Activated CD4-positive, alpha-beta T cell treated with anti-CD3 and anti-CD28 coated beads, Interleukin-2, Interleukin-4, amounts not matched to agents 100 ng/mL and 50 ng/mL, durations not matched to agents 16 hours and 8 hours (primary cell): ENCODE results near the gene LPAR3.
"Not testable (repeated sequence)": the region's sequence is repeated elsewhere in the genome, so short reads cannot be mapped to it uniquely, and the experiment has no call there.

Experiments used
- DNase-seq: peaks from one replicate; pipeline ENCODE4 v3.0.0-alpha.2; 2020; ENCODE audit warnings: low spot score

LPAR3 gene, protein sequence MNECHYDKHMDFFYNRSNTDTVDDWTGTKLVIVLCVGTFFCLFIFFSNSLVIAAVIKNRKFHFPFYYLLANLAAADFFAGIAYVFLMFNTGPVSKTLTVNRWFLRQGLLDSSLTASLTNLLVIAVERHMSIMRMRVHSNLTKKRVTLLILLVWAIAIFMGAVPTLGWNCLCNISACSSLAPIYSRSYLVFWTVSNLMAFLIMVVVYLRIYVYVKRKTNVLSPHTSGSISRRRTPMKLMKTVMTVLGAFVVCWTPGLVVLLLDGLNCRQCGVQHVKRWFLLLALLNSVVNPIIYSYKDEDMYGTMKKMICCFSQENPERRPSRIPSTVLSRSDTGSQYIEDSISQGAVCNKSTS

DNA sequence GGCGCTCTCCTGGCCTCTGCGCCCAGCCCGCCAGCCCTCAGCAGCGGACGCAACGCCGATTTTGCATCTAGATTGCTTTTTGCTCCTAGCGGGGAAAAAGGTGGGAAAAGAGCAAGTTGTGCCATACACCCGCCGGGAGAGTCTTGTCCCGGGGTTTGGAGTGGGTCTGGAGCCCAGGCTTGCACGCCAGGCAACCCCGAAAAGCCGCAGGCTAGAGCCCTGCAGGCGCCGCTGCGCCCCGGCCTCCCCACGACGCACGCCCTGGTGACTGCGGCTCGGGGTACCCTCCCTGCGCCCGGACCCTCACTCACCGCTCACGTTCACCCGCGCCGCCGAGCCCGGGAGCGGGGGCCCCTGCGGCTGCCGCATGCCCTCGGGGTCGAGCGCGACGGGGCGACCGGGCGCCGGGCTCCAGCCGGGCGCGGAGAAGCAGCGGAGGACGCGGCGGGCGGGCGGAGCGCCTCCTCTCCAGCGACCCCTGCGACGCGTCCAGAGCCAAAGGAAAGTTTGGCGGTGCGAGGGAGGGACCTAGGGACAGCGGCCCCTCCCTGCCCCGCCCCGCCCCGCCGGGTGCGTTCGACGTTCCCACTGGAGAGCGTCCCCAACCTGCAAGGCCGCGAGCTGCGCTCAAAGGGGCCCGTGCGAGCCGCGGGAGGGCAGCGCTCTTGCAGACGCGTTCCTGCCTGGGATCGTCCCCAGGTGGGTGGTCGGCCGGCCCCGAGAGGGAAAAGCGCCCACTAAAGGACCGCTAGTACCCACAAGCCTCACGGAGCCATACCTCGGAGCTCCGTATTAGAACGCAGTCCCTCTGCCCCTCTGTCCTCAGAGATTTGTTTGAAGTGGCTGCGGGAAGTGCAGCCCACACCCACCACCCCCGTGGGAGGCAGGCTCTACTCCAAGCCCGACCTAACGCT is at the start of gene LPAR3:
Gene LPAR3, minus strand, starts transcription at position 502 of the 914 bp plus-strand sequence. CDS start 27,086 bp downstream, outside the sequence.
- DNase-seq, result peak; percentile 14

DNA sequence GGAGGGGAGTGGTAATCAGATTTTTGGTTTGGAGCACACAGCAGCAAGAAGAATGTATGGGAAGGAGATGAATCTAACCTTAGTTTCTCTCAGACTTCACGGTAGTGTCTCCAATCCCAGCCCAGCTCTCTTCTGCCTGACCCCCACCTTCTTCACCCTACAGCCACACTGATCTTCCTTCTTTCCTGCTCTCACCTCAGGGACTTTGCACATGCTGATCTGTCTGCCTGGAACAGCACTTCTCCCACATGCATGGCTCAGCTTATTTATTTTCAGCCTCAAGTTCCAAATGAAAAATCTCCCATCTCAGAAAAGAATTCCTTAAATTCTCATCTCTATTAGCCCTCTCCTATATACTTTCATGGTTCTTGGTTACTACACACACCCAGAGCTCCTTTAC is 48.8 kb upstream of the LPAR3 start:
- DNase-seq, result no peak

DNA sequence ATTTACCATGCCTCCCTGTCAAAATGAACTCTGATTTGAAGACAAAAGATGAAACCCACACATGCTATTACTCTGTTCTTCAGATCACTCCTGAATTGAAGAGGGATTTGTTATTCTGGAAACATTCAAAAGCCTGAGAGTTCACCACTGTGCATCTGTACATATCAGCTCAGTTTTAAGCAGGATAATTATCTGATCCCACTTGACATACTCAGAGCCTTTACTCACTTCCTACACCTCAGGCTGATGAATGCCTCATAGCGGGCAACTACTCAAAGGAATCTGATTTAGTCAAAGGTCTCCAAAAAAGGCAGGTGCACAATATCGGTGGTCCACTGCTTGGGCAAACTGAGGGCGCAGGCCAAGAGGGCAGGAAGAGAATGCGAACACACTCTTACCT is 47.5 kb upstream of the LPAR3 start:
- DNase-seq, result no peak

DNA sequence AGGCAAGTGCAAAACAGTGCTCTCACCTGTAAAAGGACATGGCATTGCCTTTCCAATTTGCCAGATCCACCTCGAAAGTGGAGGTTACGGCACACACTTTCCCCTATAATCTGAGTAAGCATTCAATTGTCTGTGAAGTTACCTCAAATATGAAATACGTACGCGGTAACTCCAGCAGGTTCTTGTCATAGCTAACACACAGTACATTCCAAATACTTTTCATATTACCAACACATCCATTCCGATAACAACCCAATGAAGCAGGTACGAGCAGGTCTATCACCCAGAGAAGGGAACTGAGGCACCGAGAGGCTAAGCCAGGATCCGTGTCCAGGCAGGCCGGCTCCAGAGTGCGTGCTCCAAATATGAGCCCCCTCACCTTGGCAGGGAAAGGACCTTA is 46.8 kb upstream of the LPAR3 start:
- DNase-seq, result no peak

DNA sequence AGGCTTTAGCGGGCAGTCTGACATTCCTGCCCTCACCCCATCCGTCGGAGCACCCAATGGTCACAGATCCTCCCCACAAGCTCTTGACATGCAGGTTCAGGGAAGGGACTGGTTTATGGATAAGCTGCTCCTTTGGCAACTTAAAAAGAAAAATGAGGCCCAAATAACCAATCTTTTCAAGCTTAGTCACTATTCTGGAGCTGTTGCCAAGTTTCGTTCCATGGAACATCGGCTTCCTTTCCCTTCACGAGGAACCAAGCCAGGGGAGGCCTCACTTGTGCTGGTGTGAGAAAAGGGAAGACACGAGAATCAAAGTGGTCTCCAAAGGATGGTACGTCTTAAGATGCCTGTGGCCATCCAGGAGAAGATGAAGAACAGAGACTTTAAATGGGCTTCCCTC is 46.1 kb upstream of the LPAR3 start:
- DNase-seq, result no peak

DNA sequence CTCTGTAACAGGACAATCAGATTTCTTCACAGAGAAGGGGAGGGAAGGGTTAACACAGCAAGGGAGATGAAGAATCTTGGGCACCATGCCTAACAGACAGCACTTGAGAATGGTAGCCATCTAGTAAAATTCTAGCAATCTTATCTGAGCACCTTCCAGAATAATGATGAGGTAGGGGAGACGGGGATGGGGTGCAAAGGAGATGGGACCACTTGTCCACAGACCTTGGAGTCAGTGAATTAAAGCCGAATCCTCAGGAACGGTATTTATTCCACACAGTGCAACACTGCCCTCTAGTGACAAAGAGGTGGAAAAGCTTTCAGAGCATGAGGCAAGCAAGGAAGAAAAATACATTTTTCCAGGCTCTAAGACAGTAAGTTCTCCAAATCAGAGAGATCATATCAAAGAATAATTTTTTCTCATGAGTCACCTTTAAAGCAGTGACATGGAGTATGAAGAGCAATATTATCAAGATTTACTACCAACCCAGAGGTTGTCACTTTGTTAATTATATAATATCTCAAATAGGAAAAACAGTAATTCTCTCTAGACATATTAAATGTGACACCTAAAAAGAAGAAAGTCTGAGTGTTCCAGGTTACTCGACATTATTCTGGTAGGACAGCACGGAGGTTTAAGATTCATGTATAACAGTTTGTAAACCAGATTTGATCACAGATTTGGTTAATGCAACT is 43.3 kb upstream of the LPAR3 start:
- peak; percentile 53 for DNase-seq

DNA sequence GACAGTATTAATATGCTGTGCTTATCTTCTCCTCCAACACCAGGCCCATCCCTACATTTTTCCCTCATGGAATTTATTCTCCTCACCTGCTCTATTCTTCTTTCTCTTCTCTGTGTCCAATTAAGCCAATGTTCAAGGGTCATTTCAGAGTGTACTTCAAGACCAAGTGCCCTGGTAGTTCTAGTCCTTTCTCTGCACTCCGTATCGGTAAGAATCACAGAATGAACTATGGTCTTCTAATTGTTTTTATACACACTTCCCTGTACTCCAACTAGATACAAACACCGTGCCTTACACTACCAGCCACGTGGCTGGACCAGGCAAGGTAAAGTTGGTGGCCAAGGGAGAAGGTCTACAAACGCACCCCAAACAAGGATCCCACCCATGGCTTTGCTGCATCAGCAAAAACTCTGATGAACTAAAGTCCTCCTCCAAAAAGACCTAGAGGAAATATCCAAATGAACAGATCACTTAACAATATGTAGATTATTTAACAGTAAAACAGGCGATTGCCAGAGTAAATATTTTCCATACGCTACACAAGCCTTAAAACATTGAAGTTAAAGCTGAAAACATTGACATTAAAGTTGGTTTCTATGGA is 40.1 kb upstream of the LPAR3 start:
- no peak for DNase-seq

DNA sequence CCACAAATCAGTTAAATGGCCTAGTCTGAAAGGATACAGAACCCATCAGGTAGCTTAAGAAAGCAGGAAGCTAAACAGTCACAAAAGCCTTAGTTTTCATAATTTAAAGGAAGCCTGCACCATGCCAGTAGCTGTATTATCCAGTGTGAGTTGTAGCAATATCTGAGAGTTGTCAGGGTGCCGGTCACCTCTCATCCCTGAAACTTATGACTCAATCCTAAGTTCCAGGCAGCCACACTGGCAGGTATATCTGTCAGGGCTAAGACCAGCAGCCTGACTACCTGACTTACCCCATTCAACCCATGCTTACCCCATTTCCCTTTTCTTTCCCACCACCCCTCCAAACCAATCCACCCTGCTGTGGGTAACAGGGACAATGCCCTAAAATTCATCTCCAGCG is 37.8 kb upstream of the LPAR3 start:
- no peak for DNase-seq

DNA sequence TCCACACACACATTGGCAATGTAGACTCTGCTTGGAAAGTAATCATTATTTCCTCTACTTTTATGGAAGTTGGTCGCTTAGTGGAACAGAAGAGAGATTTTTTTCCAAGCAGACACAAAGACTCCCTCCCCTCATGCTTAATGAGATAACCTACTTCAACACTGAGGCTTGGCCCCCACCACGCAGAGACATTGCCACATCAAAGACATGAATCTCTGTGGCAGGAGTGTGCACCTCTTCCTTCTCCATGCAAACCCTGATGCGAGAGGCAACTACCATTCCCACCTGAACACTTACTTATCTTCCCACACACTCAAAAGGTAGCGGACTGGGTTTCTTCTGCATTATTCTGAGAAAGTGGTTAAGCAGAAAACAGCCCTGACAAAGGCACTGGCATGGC is 37.3 kb upstream of the LPAR3 start:
- no peak for DNase-seq

DNA sequence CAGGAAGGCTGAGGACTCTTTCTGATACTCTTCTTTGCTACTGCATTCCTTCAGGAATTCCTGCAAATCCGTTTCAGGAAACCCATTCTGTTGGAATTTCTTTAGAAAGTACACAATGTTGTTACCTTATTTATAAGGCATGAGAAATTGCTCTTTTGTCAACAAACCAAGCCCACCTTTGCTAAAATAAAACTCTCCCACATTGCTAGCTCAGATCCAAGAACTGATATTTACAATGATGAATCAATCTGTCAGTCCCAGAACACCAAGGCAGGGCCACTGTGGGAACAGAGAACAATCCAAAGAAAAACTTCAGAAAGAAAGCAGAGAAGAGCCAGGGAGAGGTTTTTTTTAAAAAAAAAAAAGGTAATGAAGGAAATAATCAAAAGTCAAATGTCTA is 36.6 kb upstream of the LPAR3 start:
- DNase-seq, result no peak

DNA sequence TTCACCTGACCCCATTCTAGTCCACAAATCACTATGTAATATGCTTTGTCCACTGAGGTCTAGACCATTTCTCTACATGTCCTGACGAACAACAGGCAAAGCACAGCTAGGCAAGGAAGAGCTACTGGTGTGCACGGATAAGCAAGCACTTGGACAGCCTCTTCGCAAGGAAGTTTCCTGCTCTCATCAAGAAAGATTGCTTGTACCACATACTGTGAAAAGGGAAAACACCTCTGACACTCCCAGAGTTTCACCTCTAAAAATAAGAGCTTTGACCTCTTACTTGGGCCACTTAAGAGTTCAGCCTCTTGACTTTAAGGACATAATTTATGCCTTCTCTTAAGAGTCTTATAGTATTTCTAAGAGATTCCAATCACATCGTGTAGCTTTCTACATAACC is 36.0 kb upstream of the LPAR3 start:
- DNase-seq, result no peak

DNA sequence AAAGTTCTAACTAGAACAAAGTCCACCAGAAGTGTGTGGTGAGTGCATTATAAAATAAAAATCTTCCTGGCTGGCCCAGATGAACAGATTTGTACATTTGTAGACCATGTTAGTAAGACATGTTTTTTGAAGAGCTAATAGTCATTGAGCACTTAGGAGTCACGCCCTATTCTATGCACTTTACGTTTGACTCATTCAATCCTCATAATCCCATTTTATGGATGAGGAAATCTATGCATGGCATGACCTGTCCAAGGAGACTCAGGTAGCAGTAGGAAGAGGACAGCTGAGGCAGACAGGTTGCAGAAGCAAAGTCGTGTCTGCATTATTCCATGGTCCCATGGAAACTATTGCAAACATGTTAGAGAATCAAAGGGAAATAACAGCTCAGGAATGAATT is 30.3 kb upstream of the LPAR3 start:
- no peak for DNase-seq

DNA sequence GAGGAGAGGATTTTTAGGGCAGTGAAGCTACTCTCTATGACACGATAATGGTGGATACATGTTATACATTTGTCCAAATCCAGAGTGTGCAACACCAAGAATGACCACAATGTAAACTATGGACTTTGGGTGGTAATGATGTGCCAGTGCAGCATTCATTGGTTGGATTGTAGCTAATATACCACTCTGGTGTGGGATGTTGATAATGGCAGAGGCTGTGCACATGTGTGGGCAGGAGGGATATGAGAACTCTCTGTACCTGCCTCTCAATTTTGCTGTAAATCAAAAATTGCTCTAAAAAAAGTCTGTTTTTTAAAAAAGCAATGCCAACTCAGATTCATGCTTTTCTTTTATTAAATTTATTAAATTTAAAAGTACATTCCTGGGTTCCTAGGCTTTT is 27.2 kb upstream of the LPAR3 start:
- DNase-seq, result no peak

DNA sequence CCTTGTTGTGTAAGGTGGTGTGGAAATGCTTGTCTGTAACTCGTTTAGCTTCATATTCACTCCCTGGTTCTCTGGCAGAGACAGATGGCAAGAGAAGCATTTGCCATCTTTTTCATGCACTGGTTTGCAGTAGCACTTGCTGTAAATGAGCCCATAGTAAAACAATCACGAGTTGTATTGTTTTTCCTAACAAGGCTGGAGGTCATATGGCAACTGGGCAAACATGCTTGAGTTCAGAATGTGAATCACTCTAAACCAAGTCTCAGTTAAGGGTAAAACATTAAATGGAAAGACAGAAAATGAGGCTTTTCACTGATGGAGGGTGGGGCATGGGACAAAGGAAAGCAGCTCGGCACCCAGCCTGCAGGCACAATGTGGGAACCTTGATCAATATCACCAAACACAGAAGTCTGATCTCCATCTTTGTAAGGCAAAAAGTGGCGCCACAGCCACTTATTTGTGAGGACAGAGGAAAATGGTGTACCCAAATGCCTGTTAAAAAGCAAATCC is 26.5 kb upstream of the LPAR3 start:
- DNase-seq, result no peak

DNA sequence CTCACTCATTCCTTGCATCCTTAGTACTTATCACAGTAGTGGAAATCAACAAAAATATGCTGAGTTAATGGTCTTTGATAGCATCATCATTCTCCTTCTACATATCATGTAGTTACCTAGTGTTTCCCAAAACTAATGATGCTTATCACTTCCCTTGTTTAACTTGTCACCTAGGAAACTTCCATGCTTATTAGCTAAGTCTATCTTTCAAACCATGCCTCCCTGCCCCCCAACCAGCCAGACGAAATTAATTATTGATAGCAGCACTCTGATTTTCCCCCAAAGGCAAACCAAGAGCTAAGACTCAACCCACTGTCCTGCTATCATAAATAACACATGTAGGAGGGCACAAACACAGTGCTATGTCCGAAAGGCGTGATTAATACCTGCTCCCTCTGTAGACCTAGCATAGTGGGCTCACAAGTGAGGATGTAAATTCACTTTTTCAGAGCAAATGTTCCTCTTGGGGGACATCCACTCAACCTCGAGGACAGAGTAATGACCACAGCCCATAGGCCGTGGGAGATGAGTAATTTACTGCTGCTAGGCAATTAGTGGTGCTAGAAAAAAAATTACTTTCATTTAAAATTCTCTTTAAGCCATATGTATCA is 25.8 kb upstream of the LPAR3 start:
- no peak for DNase-seq

DNA sequence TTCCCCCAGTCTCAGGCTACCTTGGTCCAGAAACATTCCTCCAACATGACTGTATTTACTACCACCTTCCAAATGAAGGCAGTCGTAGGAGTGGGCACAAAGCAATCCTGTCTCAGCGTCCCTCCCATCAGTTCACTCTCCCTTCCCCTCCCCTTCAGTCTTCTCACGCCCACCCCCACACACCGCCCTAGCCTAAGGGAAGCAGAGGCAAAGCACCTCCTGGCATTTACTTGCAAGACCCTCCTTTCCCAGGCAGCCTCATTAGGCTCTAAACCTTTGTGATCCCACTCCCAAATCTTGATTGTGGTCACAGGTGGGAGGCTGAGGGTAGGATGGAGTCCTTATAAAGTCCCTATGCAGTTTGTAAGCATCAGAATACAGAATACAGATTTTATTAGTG is 23.9 kb upstream of the LPAR3 start:
- no peak for DNase-seq

DNA sequence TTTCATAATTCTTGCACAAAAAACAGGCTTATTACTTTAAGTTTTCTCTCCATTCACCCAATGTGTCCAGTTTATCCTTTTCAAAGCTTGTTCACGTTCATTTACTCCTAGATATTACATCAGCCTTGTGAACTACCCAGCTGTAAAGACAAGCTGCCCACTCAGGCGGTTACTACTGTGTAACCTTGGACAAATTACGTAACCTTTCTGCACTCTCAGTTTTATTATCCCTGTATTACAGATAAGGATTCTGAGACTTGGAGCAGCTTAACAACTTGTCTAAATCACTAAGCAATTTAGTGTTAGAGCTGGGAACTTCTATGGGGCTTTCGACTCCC is 20.5 kb upstream of the LPAR3 start:
- no peak for DNase-seq

DNA sequence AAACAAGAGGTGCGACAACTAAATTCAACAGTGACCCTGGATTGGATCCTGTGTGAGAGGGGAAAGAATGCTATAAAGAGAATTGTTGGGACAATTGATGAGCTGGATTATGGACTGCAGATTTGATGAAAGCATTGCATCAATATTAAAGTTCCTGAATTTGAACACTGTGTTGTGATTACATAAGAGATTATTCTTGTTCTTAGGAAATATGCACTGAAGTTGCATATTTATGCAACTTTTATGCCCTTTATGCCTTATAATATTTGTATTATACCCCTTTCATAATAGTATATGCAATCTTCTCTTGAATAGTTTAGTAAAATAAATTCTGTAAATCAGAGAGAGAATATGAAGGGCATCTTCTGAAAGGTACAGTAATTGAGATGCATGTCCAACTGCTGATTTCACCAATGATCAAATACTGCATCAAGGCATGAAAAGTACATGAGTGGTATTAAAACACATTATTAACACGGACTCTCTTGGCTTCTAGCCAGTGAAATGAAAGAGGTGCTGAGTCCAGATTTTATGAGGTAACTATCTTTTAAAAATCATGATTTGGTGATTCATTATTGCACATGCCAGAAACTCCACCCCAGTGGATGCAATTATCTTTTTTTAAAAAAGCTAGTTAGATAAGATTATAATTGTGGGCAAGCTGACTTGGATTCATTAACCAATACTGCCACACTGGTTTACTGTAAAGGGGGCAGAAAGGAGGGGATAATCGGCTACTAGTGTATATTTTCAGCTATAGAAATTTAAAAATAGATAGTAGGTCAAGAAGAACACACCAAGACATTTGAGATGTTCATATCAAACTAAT is 19.9 kb upstream of the LPAR3 start:
- DNase-seq, result no peak

DNA sequence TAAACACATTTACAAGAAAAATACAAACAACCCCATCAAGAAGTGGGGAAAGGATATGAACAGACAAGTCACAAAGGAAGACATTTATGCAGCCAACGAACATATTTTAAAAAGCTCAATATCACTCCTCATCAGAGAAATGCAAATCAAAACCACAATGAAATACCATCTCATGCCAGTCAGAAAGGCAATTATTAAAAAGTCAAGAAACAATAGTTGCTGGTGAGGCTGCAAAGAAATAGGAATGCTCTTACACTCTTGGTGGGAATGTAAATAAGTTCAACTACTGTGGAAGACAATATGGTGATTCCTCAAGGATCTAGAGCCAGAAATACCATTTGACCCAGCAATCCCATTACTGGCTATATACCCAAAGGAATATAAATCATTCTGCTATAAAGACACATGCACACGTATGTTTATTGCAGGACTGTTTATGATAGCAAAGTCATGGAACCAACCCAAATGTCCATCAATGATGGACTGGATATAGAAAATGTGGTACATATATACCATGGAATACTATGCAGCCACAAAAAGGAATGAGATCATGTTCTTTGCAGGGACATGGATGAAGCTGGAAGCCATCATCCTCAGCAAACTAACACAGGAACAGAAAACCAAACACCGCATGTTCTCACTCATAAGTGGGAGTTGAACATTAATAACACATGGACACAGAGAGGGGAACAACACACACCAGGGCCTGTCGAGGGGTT is 15.9 kb upstream of the LPAR3 start:
- not testable (repeated sequence) for DNase-seq
